CD14-positive monocyte (primary cell): ENCODE results near the gene PGM2L1. TPM values are rescaled to one million over a fixed set of nuclear protein-coding genes. Genes with fewer than 3 reads are reported as not detected.

ENCODE experiments used
- DNase-seq, 3 donors: peaks; one replicate each; pipeline ENCODE4 v3.0.0-alpha.2; 2011 to 2022
- H2AFZ ChIP-seq: 2 replicates; pipeline ENCODE4 v1.6.0; 2012; ENCODE audit warnings: mild to moderate bottlenecking, low read depth, low read length, inconsistent platforms; ENCODE audit not compliant: insufficient read depth, poor library complexity, severe bottlenecking
- H3K27ac ChIP-seq, 2 donors: 1 replicate in 1 of 2; 2 replicates in 1 of 2; pipeline ENCODE4 v1.5.1; 2012 to 2013; ENCODE audit warnings: low read length in 2 of 2, control low read depth in 1 of 2, inconsistent platforms in 1 of 2, low read depth in 1 of 2, mild to moderate bottlenecking in 1 of 2
- H3K27me3 ChIP-seq, 2 donors: one replicate each; pipeline versions ENCODE4 v1.6.0 to v1.6.1; 2011 to 2013; ENCODE audit warnings: low read length in 2 of 2; ENCODE audit not compliant: control insufficient read depth in 2 of 2, insufficient read depth in 2 of 2
- H3K36me3 ChIP-seq, 2 donors: replicated peaks in 1 of 2; 1 replicate in 1 of 2; 2 replicates in 1 of 2; pipeline versions ENCODE4 v1.5.1 to v1.6.1; 2012 to 2013; ENCODE audit warnings: low read length in 2 of 2, control low read depth in 1 of 2, inconsistent platforms in 1 of 2, mild to moderate bottlenecking in 1 of 2; ENCODE audit not compliant: insufficient read depth in 2 of 2, control insufficient read depth in 1 of 2
- H3K4me1 ChIP-seq, 2 donors: 1 replicate in 1 of 2; 2 replicates in 1 of 2; pipeline versions ENCODE4 v1.5.1 to v1.6.1; 2012 to 2013; ENCODE audit warnings: low read length in 2 of 2, control low read depth in 1 of 2, inconsistent platforms in 1 of 2, mild to moderate bottlenecking in 1 of 2, moderate library complexity in 1 of 2; ENCODE audit not compliant: insufficient read depth in 2 of 2, control insufficient read depth in 1 of 2
- H3K4me2 ChIP-seq: replicated peaks from 2 replicates; pipeline ENCODE3; 2012; ENCODE audit warnings: low read length, moderate library complexity, mild to moderate bottlenecking; ENCODE audit not compliant: poor library complexity, severe bottlenecking; ENCODE audit errors: extremely low read depth
- H3K4me3 ChIP-seq, 3 experiments: fragments of 200-600 bp in 1 of 3; sonication (generic) in 1 of 3; replicated peaks in 1 of 3; 1 replicate in 2 of 3; 2 replicates in 1 of 3; pipeline ENCODE4 v1.5.1; 2011 to 2013; ENCODE audit warnings: low read length in 3 of 3, mild to moderate bottlenecking in 3 of 3, control low read depth in 2 of 3, low read depth in 2 of 3, inconsistent platforms in 1 of 3, moderate library complexity in 1 of 3
- H3K79me2 ChIP-seq: 2 replicates; pipeline ENCODE4 v1.6.0; 2012; ENCODE audit warnings: mild to moderate bottlenecking, control low read depth, inconsistent platforms, low read length, moderate library complexity; ENCODE audit not compliant: insufficient read depth
- H3K9ac ChIP-seq: 2 replicates; pipeline ENCODE4 v1.6.0; 2017; ENCODE audit warnings: low read length, mild to moderate bottlenecking; ENCODE audit not compliant: insufficient read depth, poor library complexity, severe bottlenecking
- H3K9me3 ChIP-seq, 2 donors: replicated peaks in 1 of 2; 1 replicate in 1 of 2; 2 replicates in 1 of 2; pipeline versions ENCODE4 v1.5.1 to v1.6.1; 2012 to 2013; ENCODE audit warnings: low read length in 2 of 2, control low read depth in 1 of 2; ENCODE audit not compliant: control insufficient read depth in 1 of 2, insufficient read depth in 1 of 2
- H4K20me1 ChIP-seq: 2 replicates; pipeline ENCODE4 v1.6.0; 2012; ENCODE audit warnings: mild to moderate bottlenecking, low read length, control low read depth, moderate library complexity; ENCODE audit not compliant: insufficient read depth
- H3K27ac Mint-ChIP-seq, 7 donors: one replicate each; pipeline ENCODE4 v1.8.0; 2020; ENCODE audit warnings: mild to moderate bottlenecking in 7 of 7, mixed read lengths in 7 of 7, moderate library complexity in 6 of 7, inconsistent platforms in 2 of 7
- H3K27me3 Mint-ChIP-seq, 3 donors: one replicate each; pipeline ENCODE4 v1.8.0; 2021 to 2022; ENCODE audit warnings: low read depth in 3 of 3, mild to moderate bottlenecking in 3 of 3, mixed read lengths in 3 of 3, moderate library complexity in 3 of 3, inconsistent platforms in 1 of 3
- H3K36me3 Mint-ChIP-seq, 2 donors: one replicate each; pipeline ENCODE4 v1.8.0; 2020; ENCODE audit warnings: mixed read lengths in 2 of 2, inconsistent platforms in 1 of 2, mild to moderate bottlenecking in 1 of 2
- H3K4me1 Mint-ChIP-seq: one replicate; pipeline ENCODE4 v1.8.0; 2020; ENCODE audit warnings: mild to moderate bottlenecking, mixed read lengths
- H3K4me3 Mint-ChIP-seq, 2 donors: one replicate each; pipeline ENCODE4 v1.8.0; 2020; ENCODE audit warnings: mild to moderate bottlenecking in 2 of 2, mixed read lengths in 2 of 2, moderate library complexity in 1 of 2
- H3K9me3 Mint-ChIP-seq, 7 donors: one replicate each; pipeline ENCODE4 v1.8.0; 2020 to 2022; ENCODE audit warnings: mixed read lengths in 7 of 7, mild to moderate bottlenecking in 6 of 7, moderate library complexity in 6 of 7, inconsistent platforms in 2 of 7
- CTCF ChIP-seq: fragments of 200-600 bp; IDR thresholded peaks from one replicate; pipeline ENCODE4 v1.8.0; 2022; ENCODE audit warnings: antibody characterized with exemption, mild to moderate bottlenecking
- WGBS: methylation state at CpG from one replicate; pipeline ENCODE4 v1.1.5; 2013; ENCODE audit warnings: missing lambda C conversion rate; ENCODE audit not compliant: insufficient coverage; 5-methylcytosine and 5-hydroxymethylcytosine counted together
- intact Hi-C, 2 donors: fragments of 100-400 bp; cut with micrococcal nuclease; formaldehyde crosslinking; loops; one replicate each; pipeline versions ENCODE4 v1.15.0 to v1.15.1; 2023
- polyA plus RNA-seq, 3 donors: library from polyadenylated mRNA; depleted of rRNA in 1 of 3; unstranded in 2 of 3; stranded (reverse) in 1 of 3; fragments of 300-500 nt in 2 of 3; fragments of >200 nt in 1 of 3; fragmentation: Illumina TruSeq in 2 of 3; gene quantifications; 1 replicate in 2 of 3; 2 replicates in 1 of 3; pipeline ENCODE4 v1.2.3, GENCODE V29; 2012 to 2021

Gene PGM2L1
- polyA plus RNA-seq, 3 donors: 0.25 to 0.81 (median 0.62) TPM

GRCh38 chr11:74371269-74372052, 26.8 kb downstream of the PGM2L1 start:
- H3K36me3 ChIP-seq: no peaks in the 10 kb centered on the region
- TF ChIP-seq CTCF: no peak

GRCh38 chr11:74370123-74370522, 28.1 kb downstream of the PGM2L1 start:
- no peaks in the 10 kb centered on the region for H4K20me1 ChIP-seq
- no peaks in the 10 kb centered on the region for H3K4me1 ChIP-seq
- no peak overlapping the region for H3K4me2 ChIP-seq
- Mint-ChIP-seq H3K27me3 (peaks cover 0 to 2% (median 0%) of the 10 kb centered on the region in 3 donors), H3K27ac (no peak overlapping the region), H3K9me3 (no peaks in the 10 kb centered on the region), H3K4me1 (no peaks in the 10 kb centered on the region), H3K4me3 (no peak overlapping the region), H3K36me3 (peaks cover 8% of the 10 kb centered on the region in 2 donors)
- H2AFZ ChIP-seq: no peak overlapping the region
- H3K36me3 ChIP-seq: no peaks in the 10 kb centered on the region
- TF ChIP-seq CTCF: no peak
- H3K4me3 ChIP-seq: no peak overlapping the region
- no CpG with 5 or more reads among the region's 2 CpGs for WGBS
- H3K27ac ChIP-seq: no peak overlapping the region
- no peaks in the 10 kb centered on the region for H3K79me2 ChIP-seq
- H3K27me3 ChIP-seq: no peaks in the 10 kb centered on the region
- intact Hi-C loops: no loop called here
- H3K9ac ChIP-seq: no peak overlapping the region
- no peaks in the 10 kb centered on the region for H3K9me3 ChIP-seq
- no peak for DNase-seq

More at GRCh38 chr11:74371269-74372052, 26.8 kb downstream of the PGM2L1 start:
- no peak overlapping the region for H3K4me3 Mint-ChIP-seq
- Histone ChIP-seq H3K4me2 (no peak overlapping the region), H3K9me3 (no peaks in the 10 kb centered on the region), H3K4me1 (no peaks in the 10 kb centered on the region), H3K27ac (no peak overlapping the region), H2AFZ (no peak overlapping the region), H3K27me3 (no peaks in the 10 kb centered on the region), H3K9ac (no peak overlapping the region), H3K4me3 (no peak overlapping the region), H4K20me1 (no peaks in the 10 kb centered on the region), H3K79me2 (no peaks in the 10 kb centered on the region)
- no peaks in the 10 kb centered on the region for H3K27me3 Mint-ChIP-seq
- no peaks in the 10 kb centered on the region for H3K9me3 Mint-ChIP-seq
- no peaks in the 10 kb centered on the region for H3K4me1 Mint-ChIP-seq
- H3K27ac Mint-ChIP-seq: no peak overlapping the region
- no CpG with 5 or more reads among the region's 3 CpGs for WGBS
- peaks cover 6 to 8% of the 10 kb centered on the region in 2 donors for H3K36me3 Mint-ChIP-seq
- intact Hi-C loops: no loop called here
- DNase-seq: no peak
